HG02763 (cell line): ENCODE data around the gene RGL3.
"Not testable (repeated sequence)": the region's sequence is repeated elsewhere in the genome, so short reads cannot be mapped to it uniquely, and the experiment has no call there.

Experiments
- ATAC-seq: cut with Tn5 transposase; IDR thresholded peaks from one replicate; pipeline ENCODE4 v1.9.1; 2021; ENCODE audit warnings: mild to moderate bottlenecking, moderate library complexity; ENCODE audit not compliant: unreplicated experiment

Gene RGL3

GRCh38 chr19:11364296-11364904 lies 54.7 kb downstream of the RGL3 start:
- no peak for ATAC-seq

DNA sequence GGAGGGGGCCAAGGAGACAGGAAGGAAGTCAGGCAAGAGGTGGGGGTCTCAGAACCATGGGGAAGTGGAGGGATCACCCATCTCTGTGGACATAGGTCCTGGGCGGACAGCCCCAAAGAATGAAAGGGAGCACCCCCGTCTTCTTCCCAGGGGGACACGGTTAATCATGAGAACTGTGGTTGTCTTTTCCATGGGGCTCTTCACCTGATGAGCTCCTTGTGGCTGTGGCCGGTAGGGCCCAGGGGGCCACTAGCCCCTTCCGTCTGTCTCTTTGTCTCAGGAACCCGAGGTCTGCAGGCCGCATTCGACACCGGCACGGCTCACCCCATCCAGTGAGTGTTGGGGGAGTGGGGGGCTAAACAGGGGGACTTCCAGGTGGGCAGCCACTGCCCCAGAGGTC lies 55.2 kb downstream of the RGL3 start:
- no peak for ATAC-seq

DNA sequence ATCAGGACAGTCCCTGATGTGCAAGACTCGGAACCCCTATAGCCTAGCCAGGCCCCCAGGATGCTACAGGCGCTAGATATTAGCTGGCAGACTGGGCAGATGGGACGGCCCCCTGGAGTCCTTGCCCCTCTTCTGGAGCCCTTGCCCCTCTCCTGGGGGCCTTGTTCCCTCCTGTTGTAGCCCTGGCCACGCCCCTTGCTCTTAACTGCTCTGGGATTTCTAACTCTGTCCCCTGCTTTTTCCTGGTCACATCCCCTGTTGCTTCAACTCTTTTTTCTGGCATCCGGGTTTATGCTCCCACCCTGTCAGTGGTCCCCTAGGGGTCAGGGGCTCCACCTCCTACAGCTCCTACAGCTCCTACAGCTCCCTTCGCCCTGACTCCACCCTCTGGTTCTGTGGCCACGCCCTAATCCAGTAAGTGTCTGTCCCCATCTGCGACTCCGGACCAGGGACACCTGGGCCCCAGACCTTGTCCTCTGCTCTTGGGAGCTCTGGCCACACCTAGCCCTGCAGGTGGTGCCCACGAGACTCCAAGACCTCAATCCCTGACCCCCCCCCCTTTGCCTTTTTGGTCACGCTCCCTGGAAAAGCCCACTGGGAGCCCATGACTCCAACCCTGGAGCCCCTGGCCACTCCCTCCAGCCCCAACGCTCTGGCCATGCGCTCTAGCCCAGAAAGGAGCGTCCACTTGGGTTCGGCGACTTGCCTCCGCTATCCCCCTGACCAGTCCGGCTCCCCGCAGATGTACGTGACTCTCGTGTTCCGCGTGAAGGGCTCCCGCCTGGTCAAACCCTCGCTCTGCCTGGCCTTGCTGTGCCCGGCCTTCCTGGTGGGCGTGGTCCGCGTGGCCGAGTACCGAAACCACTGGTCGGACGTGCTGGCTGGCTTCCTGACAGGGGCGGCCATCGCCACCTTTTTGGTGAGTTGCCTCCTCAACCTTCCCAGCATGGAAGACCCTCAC lies 57.1 kb downstream of the RGL3 start:
- no peak for ATAC-seq

GRCh38 chr19:11361037-11361770 lies 57.9 kb downstream of the RGL3 start:
- no peak for ATAC-seq

- ATAC-seq = no peak
These were observed 59.7 kb downstream of the RGL3 start for GRCh38 chr19:11359421-11359820.

GRCh38 chr19:11356676-11357550 lies 62.2 kb downstream of the RGL3 start:
- ATAC-seq = no peak

DNA sequence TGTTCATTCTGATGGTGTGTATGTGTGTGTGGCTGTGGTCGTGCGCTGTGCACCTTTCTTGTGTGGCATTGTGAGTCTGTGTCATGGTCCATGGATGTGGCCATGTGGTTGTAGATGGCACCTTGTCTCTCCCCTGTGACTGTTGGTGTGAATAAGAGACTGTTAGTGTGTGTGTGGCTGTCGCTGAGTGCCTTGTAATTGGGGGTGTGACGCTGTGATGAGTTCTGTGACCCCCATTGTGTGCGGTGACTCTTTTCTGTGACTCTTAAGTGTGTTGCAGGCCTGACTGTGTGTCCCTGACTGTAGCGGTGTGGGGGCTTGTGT lies 63.1 kb downstream of the RGL3 start:
- ATAC-seq = no peak

GRCh38 chr19:11355160-11356073 lies 63.7 kb downstream of the RGL3 start, which contains the start of gene PLPPR2:
Gene PLPPR2, plus strand, starts transcription at chr19:11355432. Its CDS starts 2,242 bp downstream, at chr19:11357674.
- no peak for ATAC-seq

GRCh38 chr19:11354102-11354501 lies 65.0 kb downstream of the RGL3 start:
- ATAC-seq = not testable (repeated sequence)

DNA sequence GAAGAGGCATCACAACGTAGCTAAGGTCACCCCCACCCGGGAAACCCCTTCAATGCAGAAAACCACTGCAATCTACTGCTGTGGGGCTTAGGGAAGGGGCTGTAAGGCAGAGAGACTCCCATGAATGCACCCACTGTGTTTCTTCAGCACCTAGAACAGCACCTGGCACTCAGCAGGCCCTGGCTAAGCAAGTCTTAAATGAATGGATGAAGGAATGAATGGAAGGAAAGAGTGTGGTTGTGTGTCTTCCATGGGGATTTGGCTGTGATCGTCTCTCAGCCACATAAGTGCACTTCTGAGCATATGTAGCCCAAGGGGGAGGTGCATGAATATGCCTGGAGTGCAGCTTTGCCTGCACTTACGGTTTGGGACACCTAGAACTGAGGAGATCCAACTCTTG lies 69.9 kb downstream of the RGL3 start:
- no peak for ATAC-seq

DNA sequence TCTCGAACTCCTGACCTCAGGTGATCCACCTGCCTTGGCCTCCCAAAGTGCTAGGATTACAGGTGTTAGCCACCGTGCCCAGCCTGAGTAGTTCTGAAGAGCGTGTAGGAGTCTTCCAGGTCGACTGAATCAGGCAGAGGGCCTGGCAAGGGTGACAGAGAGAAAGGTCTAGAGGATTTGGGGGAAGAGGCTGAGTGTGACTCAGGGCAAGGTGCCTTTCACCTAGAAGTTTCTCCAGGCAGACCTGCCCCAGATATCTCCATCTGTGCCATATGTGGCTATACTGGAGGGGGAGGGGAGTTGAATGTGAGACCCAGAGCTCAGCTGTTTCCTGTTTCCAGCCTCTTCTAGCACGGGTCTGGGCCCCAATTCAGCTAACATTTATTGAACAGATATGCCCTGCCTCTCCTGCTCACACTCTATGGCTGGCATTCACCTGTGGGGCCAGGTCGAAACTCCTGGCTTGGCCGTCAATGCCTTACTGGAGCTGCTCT lies 71.5 kb downstream of the RGL3 start:
- ATAC-seq = no peak

DNA sequence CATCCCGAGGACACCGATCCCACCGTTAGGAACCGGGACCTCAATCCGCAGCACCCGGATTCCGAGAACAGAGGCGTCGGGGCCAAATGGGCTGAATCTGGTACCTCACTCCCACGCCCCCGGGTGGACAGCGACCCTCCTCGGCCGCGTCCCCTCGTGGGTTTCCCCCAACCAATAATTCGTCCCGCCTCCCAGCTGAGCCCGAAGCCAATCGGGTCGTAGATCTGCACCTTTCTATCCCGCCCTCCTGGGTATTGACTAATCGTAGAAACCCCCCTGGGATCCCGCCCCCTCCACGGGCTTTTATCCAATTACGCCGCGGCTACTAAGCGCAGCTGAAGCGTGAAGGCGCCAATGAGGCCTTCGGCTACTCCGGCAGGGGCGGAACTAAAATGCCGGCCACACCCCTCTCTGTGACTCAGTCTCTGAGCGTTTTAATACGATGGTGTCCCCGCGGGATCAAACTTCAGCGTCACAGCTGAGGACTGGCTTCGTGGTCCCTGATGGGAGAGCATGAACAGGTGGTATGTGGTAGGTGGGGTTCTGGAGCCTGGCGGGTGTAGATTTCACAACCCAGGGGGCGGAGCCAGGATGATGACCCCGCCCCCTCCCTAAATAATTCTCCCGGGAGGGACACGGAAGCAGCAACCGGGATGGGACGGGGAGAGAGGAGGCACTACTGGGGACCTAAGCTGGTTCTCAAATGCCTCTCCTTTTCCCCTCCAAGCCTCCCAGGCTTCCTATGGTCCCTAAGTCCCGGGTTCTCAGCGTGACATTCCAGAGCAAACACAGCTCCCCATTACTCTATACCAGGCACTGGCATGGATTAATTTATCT lies 72.8 kb downstream of the RGL3 start, which contains the start of the genes CCDC159 and TMEM205:
Gene CCDC159, plus strand, starts transcription at position 416 of the 837 bp plus-strand sequence. Its CDS starts 88 bp downstream, at position 504.
Gene TMEM205, minus strand, starts transcription at position 165 of the 837 bp plus-strand sequence. CDS start 649 bp downstream, outside the sequence.
- peak; percentile 91 for ATAC-seq

- no peak for ATAC-seq
These were observed 73.9 kb downstream of the RGL3 start for GRCh38 chr19:11345122-11345803.
